ENCODE results near the gene KLK6. TPM values are rescaled to one million over a fixed set of nuclear protein-coding genes. Genes with fewer than 3 reads are reported as not detected.

KLK6 gene
- total and polyA plus RNA-seq, 11 donors: not detected

DNA sequence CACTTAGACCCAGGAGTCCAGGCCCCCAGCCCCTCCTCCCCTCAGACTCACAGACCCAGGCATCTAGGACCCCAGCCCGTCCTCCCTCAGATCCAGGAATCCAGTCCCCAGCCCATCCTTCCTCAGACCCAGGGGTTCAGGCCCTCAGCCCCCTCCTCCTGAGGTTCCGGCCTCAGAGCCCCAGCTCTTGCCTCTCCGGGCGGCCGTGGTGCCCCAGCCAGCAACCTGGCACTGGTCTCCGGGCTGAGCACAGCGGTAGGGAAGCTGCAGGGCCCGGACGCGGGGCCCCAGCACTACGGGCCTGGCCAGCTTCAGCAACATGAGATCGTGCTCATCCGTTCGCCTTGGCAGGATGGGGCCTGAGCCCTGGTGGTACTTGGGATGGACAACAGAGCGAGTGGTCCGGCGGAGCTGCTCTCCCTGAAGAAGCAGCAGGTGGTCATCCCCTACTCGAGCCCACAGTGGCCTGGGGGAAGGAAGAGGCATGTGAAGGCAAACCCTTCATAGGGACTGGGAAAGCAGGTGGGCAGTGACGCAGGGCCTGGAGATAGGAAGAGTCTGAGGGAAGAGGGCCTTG is 46.4 kb upstream of the KLK6 start:
- Histone ChIP-seq H3K9me3 (no peaks in the 10 kb centered on the region), H3K4me1 (peaks cover 0 to 31% (median 15%) of the 10 kb centered on the region in 12 donors), H3K36me3 (no peaks in the 10 kb centered on the region), H3K27me3 (peaks cover 30 to 87% (median 56%) of the 10 kb centered on the region in 9 donors), H3K4me3 (no peak overlapping the region), H3K27ac (no peak overlapping the region)
- TF ChIP-seq CTCF (IDR thresholded peaks at IDR 0.05) (no peak), POLR2A (IDR thresholded peaks at IDR 0.05) (no peak)
- DNase-seq (no peak), ATAC-seq (no peak)
- 84 to 90% (median 87%) methylated on average over 16 to 19 of the region's 19 CpGs for WGBS, 4 donors
- intact Hi-C loops (cut with DNase I): loop anchor here in 3 of 10 donors (5.0 to 10.0 kb wide), 3 partner anchors 81 to 149 kb away; no protein-coding TSS in a partner anchor

DNA sequence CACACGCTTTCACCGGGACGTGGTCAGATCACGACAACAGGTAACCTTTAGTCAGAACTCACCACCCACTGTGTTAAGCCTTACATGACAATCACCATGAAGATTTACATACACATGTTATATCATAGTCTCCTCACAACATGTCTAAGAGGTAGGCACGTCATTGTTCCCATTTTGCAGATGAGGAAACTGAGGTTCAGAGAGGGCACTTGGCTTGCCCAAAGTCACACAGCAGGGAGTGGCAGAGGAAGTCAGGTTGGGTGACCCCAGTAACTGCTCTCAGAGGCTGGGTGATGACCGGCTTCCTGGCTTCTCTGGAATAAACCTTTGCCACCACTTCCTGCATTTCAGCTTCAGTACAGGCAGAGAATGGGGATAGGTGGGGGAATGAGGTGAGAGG is 44.9 kb upstream of the KLK6 start:
- intact Hi-C loops (cut with DNase I): loop anchor here in 3 of 10 donors (10.0 kb wide), 2 partner anchors 79 to 151 kb away; no protein-coding TSS in a partner anchor
- no peak overlapping the region for H3K4me3 ChIP-seq
- H3K27ac ChIP-seq: no peak overlapping the region
- TF ChIP-seq CTCF (IDR thresholded peaks at IDR 0.05): no peak
- no peak for TF ChIP-seq POLR2A (IDR thresholded peaks at IDR 0.05)
- peaks cover 0 to 24% (median 13%) of the 10 kb centered on the region in 12 donors for H3K4me1 ChIP-seq
- peaks cover 33 to 94% (median 55%) of the 10 kb centered on the region in 9 donors for H3K27me3 ChIP-seq
- ATAC-seq (no peak), DNase-seq (no peak)
- H3K36me3 ChIP-seq: no peaks in the 10 kb centered on the region
- WGBS, 4 donors: 80 to 88% (median 87%) methylated on average over 6 of the region's 6 CpGs
- no peaks in the 10 kb centered on the region for H3K9me3 ChIP-seq

GRCh38 chr19:51012661-51013190 is 43.3 kb upstream of the KLK6 start:
- intact Hi-C loops (cut with DNase I): loop anchor here in 3 of 10 donors (10.0 kb wide), 2 partner anchors 78 to 152 kb away; no protein-coding TSS in a partner anchor
- Histone ChIP-seq H3K9me3 (no peaks in the 10 kb centered on the region), H3K4me3 (no peak overlapping the region), H3K4me1 (peaks cover 0 to 11% (median 5%) of the 10 kb centered on the region in 12 donors), H3K27me3 (peaks cover 23 to 84% (median 41%) of the 10 kb centered on the region in 9 donors), H3K36me3 (no peaks in the 10 kb centered on the region), H3K27ac (no peak overlapping the region)
- TF ChIP-seq POLR2A (IDR thresholded peaks at IDR 0.05) (no peak), CTCF (IDR thresholded peaks at IDR 0.05) (no peak)
- WGBS, 4 donors: 54 to 67% (median 61%) methylated on average over 12 of the region's 12 CpGs
- DNase-seq: no peak
- ATAC-seq: no peak

GRCh38 chr19:51010066-51010795 is 40.8 kb upstream of the KLK6 start:
- WGBS, 4 donors: 68 to 84% (median 70%) methylated on average over 4 of the region's 4 CpGs
- no peak overlapping the region for H3K4me3 ChIP-seq
- H3K27me3 ChIP-seq: peaks cover 2 to 73% (median 18%) of the 10 kb centered on the region in 9 donors
- DNase-seq (no peak), ATAC-seq (no peak)
- intact Hi-C loops (cut with DNase I): loop anchor here in 3 of 10 donors (10.0 kb wide), 2 partner anchors 75 to 155 kb away; no protein-coding TSS in a partner anchor
- H3K36me3 ChIP-seq: no peaks in the 10 kb centered on the region
- H3K4me1 ChIP-seq: no peaks in the 10 kb centered on the region
- H3K9me3 ChIP-seq: no peaks in the 10 kb centered on the region
- H3K27ac ChIP-seq: no peak overlapping the region
- no peak for TF ChIP-seq POLR2A (IDR thresholded peaks at IDR 0.05)
- TF ChIP-seq CTCF (IDR thresholded peaks at IDR 0.05): no peak
